HEK293 (cell line): Measurements from ENCODE around the gene KHDRBS2.

Experiments
- CTCF ChIA-PET: fragments of 350-600 bp; formaldehyde crosslinking; extraction: SDS; loops from one replicate; lab custom pipeline; 2021; ENCODE audit warnings: antibody characterized with exemption; lab: Yijun Ruan, JAX
- POLR2A ChIA-PET: fragments of 300-600 bp; formaldehyde crosslinking; extraction: SDS; loops from one replicate; lab custom pipeline; 2020; ENCODE audit warnings: antibody characterized with exemption, inconsistent platforms; lab: Yijun Ruan, JAX
- H3K27ac ChIP-seq: fragments of 200-500 bp; sonication (Bioruptor generic); 2 replicates; pipeline ENCODE4 v1.5.1; 2014; ENCODE audit warnings: low read depth, low read length, control low read depth, inconsistent platforms; ENCODE audit errors: extremely low read depth
- H3K36me3 ChIP-seq, 2 experiments: fragments of 200-500 bp in 1 of 2; sonication (Bioruptor generic) in 1 of 2; 1 replicate in 1 of 2; 2 replicates in 1 of 2; pipeline ENCODE4 v1.5.1; 2014 to 2017; ENCODE audit warnings: inconsistent platforms in 2 of 2, low read length in 2 of 2; ENCODE audit not compliant: control insufficient read depth in 2 of 2, insufficient read depth in 1 of 2
- H3K4me1 ChIP-seq: fragments of 200-500 bp; sonication (Bioruptor generic); 2 replicates; pipeline ENCODE4 v1.5.1; 2014; ENCODE audit warnings: mild to moderate bottlenecking, low read length, inconsistent platforms; ENCODE audit not compliant: control insufficient read depth, insufficient read depth
- H3K4me3 ChIP-seq: 2 replicates; pipeline ENCODE4 v1.5.1; 2011; ENCODE audit warnings: low read depth, mild to moderate bottlenecking, control low read depth, low read length, moderate library complexity
- H3K9me3 ChIP-seq: fragments of 200-500 bp; sonication (Bioruptor generic); 2 replicates; pipeline ENCODE4 v1.5.1; 2014; ENCODE audit warnings: low read depth, low read length, inconsistent platforms; ENCODE audit not compliant: control insufficient read depth, insufficient read depth
- HOXC10 ChIP-seq: sonication (generic); formaldehyde crosslinking; IDR thresholded peaks from 2 replicates; pipeline ENCODE4 v1.8.1; 2023; ENCODE audit warnings: mild to moderate bottlenecking, missing genetic modification reagents
- MZF1 ChIP-seq: fragments of 450-650 bp; formaldehyde crosslinking; IDR thresholded peaks from 2 replicates; pipeline ENCODE4 v1.5.1; 2017; ENCODE audit warnings: missing biosample characterization, missing genetic modification characterization, borderline replicate concordance
- SCRT2 ChIP-seq: fragments of 450-650 bp; formaldehyde crosslinking; IDR thresholded peaks from 2 replicates; pipeline ENCODE4 v1.5.1; 2016; ENCODE audit warnings: missing biosample characterization, missing genetic modification characterization
- SP7 ChIP-seq: fragments of 450-650 bp; formaldehyde crosslinking; IDR thresholded peaks from 2 replicates; pipeline ENCODE4 v1.5.1; 2016; ENCODE audit warnings: missing biosample characterization, missing genetic modification characterization
- ZBTB1 ChIP-seq: fragments of 450-650 bp; formaldehyde crosslinking; IDR thresholded peaks from 2 replicates; pipeline ENCODE4 v1.5.1; 2016; ENCODE audit warnings: missing biosample characterization, missing genetic modification characterization
- ZBTB21 ChIP-seq: fragments of 450-650 bp; formaldehyde crosslinking; IDR thresholded peaks from 2 replicates; pipeline ENCODE4 v1.5.1; 2017; ENCODE audit warnings: missing biosample characterization, missing genetic modification characterization
- ZBTB7A ChIP-seq: fragments of 450-650 bp; formaldehyde crosslinking; IDR thresholded peaks from 2 replicates; pipeline ENCODE4 v1.5.1; 2016; ENCODE audit warnings: low read depth, missing biosample characterization, missing genetic modification characterization
- ZEB2 ChIP-seq: fragments of 450-650 bp; formaldehyde crosslinking; IDR thresholded peaks from 2 replicates; pipeline ENCODE4 v1.5.1; 2016; ENCODE audit warnings: missing biosample characterization, missing genetic modification characterization
- ZFP3 ChIP-seq: fragments of 450-650 bp; formaldehyde crosslinking; IDR thresholded peaks from 2 replicates; pipeline ENCODE4 v1.5.1; 2016; ENCODE audit warnings: low read depth, missing biosample characterization, missing genetic modification characterization
- ZFP37 ChIP-seq: fragments of 450-650 bp; formaldehyde crosslinking; IDR thresholded peaks from 2 replicates; pipeline ENCODE4 v1.5.1; 2016; ENCODE audit warnings: missing biosample characterization, missing genetic modification characterization
- ZNF138 ChIP-seq: fragments of 450-650 bp; formaldehyde crosslinking; IDR thresholded peaks from 2 replicates; pipeline ENCODE4 v1.5.1; 2016; ENCODE audit warnings: missing biosample characterization, missing genetic modification characterization, borderline replicate concordance
- ZNF202 ChIP-seq: fragments of 450-650 bp; formaldehyde crosslinking; IDR thresholded peaks from 2 replicates; pipeline ENCODE4 v1.5.1; 2016; ENCODE audit warnings: missing biosample characterization, missing genetic modification characterization, borderline replicate concordance
- ZNF366 ChIP-seq: fragments of 450-650 bp; formaldehyde crosslinking; conservative IDR thresholded peaks from 2 replicates; pipeline ENCODE4 v1.5.1; 2016; ENCODE audit warnings: missing biosample characterization, missing genetic modification characterization
- ZNF37A ChIP-seq: fragments of 450-650 bp; IDR thresholded peaks from 2 replicates; pipeline ENCODE4 v1.5.1; 2018; ENCODE audit warnings: missing biosample characterization, missing genetic modification characterization
- ZNF416 ChIP-seq: fragments of 450-650 bp; formaldehyde crosslinking; IDR thresholded peaks from 2 replicates; pipeline ENCODE4 v1.5.1; 2016; ENCODE audit warnings: missing biosample characterization, missing genetic modification characterization
- ZNF548 ChIP-seq: fragments of 450-650 bp; formaldehyde crosslinking; IDR thresholded peaks from 2 replicates; pipeline ENCODE4 v1.5.1; 2016; ENCODE audit warnings: missing biosample characterization, missing genetic modification characterization
- ZNF585B ChIP-seq: fragments of 450-650 bp; formaldehyde crosslinking; IDR thresholded peaks from 2 replicates; pipeline ENCODE4 v1.5.1; 2016; ENCODE audit warnings: missing biosample characterization, missing genetic modification characterization
- ZNF596 ChIP-seq: fragments of 450-650 bp; IDR thresholded peaks from 2 replicates; pipeline ENCODE4 v1.5.0; 2018; ENCODE audit warnings: missing biosample characterization, mild to moderate bottlenecking, missing genetic modification characterization, moderate library complexity
- ZNF707 ChIP-seq: fragments of 450-650 bp; formaldehyde crosslinking; IDR thresholded peaks from 2 replicates; pipeline ENCODE4 v1.5.1; 2016; ENCODE audit warnings: missing biosample characterization, missing genetic modification characterization
- ZNF777 ChIP-seq: fragments of 450-650 bp; formaldehyde crosslinking; IDR thresholded peaks from 2 replicates; pipeline ENCODE4 v1.5.1; 2017; ENCODE audit warnings: missing biosample characterization, missing genetic modification characterization, borderline replicate concordance
- ZSCAN16 ChIP-seq: fragments of 450-650 bp; formaldehyde crosslinking; IDR thresholded peaks from 2 replicates; pipeline ENCODE4 v1.5.1; 2016; ENCODE audit warnings: missing biosample characterization, missing genetic modification characterization
- TF ChIP-seq, protein P1 (sequence below): fragments of 450-650 bp; formaldehyde crosslinking; IDR thresholded peaks from 2 replicates; pipeline ENCODE4 v1.5.1; 2016; ENCODE audit warnings: missing biosample characterization, missing genetic modification characterization
- TF ChIP-seq, protein P2 (sequence below): fragments of 450-650 bp; formaldehyde crosslinking; IDR thresholded peaks from 2 replicates; pipeline ENCODE4 v1.5.1; 2016; ENCODE audit warnings: missing biosample characterization, missing genetic modification characterization, borderline replicate concordance
- TF ChIP-seq, protein P3 (sequence below): fragments of 450-650 bp; IDR thresholded peaks from 2 replicates; pipeline ENCODE4 v1.5.1; 2018; ENCODE audit warnings: missing biosample characterization, missing genetic modification characterization
- TF ChIP-seq, protein P4 (sequence below): fragments of 450-650 bp; formaldehyde crosslinking; optimal IDR thresholded peaks from 2 replicates; pipeline ENCODE3; 2016; ENCODE audit warnings: missing biosample characterization, mild to moderate bottlenecking, missing genetic modification characterization
- TF ChIP-seq, protein P5 (sequence below): fragments of 450-650 bp; formaldehyde crosslinking; IDR thresholded peaks from 2 replicates; pipeline ENCODE4 v1.5.1; 2016; ENCODE audit warnings: missing biosample characterization, missing genetic modification characterization

The KHDRBS2 gene

DNA sequence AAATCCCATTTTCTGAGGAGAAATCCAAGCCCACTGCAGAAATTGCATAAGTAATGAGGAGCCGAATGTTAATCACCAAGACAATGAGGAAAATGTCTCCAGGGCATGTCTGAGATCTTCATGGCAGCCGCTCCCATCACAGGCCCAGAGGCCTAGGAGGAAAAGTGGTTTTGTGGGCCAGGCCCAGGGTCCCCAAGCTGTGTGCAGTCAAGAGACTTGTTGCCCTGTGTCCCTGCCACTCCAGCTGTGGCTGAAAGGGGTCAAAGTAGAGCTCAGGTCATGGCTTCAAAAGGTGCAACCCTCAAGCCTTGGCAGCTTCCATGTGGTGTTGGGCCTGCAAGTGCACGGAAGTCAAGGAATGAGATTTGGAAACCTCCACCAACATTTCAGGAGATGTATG is 276.6 kb downstream of the KHDRBS2 start (continued):
- TF ChIP-seq ZSCAN16 (tag by site-specific recombination) (no peak), ZNF777 (tag by site-specific recombination) (no peak), ZBTB7A (tag by site-specific recombination) (no peak)
- TF ChIP-seq, protein P1, sequence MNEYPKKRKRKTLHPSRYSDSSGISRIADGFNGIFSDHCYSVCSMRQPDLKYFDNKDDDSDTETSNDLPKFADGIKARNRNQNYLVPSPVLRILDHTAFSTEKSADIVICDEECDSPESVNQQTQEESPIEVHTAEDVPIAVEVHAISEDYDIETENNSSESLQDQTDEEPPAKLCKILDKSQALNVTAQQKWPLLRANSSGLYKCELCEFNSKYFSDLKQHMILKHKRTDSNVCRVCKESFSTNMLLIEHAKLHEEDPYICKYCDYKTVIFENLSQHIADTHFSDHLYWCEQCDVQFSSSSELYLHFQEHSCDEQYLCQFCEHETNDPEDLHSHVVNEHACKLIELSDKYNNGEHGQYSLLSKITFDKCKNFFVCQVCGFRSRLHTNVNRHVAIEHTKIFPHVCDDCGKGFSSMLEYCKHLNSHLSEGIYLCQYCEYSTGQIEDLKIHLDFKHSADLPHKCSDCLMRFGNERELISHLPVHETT (tag by site-specific recombination) = no peak

DNA sequence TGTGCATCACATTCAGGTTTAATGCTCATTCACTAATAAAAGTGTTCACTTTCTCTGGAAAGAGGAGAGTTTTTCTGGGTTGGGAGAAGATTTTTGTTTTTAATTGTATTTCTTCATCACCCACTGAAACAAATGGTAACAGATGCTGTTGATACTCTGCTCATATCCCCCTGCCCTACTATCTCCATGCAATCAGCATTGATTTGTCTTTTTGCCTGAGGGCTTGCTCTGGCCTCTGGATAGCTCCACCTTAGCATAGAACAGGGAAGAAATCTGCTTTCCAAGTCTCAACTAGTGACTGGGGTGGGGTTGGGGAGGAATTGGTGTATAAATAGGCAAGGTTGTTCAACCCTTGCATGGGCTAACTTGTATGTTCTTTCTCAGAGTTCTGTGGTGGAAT is 296.4 kb downstream of the KHDRBS2 start:
- H3K9me3 ChIP-seq = no peaks in the 10 kb centered on the region
- POLR2A ChIA-PET = no interaction called here

DNA sequence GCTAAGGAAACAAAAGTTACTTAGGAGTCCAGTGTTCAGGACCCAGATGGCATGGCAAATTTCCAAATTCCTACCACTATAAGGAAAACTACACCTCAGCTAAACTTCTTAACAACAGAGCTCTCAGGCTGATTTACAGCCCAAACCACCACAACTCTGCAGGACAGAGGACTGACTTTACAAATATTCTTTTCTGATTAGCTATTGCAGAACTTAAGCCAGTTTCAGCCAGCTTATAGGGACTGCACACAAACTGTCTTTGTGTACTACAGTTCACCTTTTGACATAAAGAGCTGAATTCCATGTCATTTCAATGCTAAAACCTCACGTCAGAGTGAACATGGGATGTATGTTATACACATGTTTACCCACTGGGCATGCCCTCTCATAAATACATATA is 305.4 kb downstream of the KHDRBS2 start:
- CTCF ChIA-PET = no interaction called here
- no peaks in the 10 kb centered on the region for H3K4me1 ChIP-seq

More for the DNA sequence above, 296.4 kb downstream of the KHDRBS2 start:
- TF ChIP-seq ZFP37 = no peak
- TF ChIP-seq ZNF596 (tag by site-specific recombination) = no peak
- no peak for TF ChIP-seq SCRT2 (tag by site-specific recombination)
- no peak for TF ChIP-seq ZEB2 (tag by site-specific recombination)
- TF ChIP-seq SP7 (tag by site-specific recombination) = no peak
- no peak for TF ChIP-seq ZNF548 (tag by site-specific recombination)
- no peak for TF ChIP-seq ZNF707 (tag by site-specific recombination)
- no peak for TF ChIP-seq ZFP3 (tag by site-specific recombination)
- no peak for TF ChIP-seq ZNF416 (tag by site-specific recombination)
- no peak for TF ChIP-seq ZNF585B (tag by site-specific recombination)
- TF ChIP-seq MZF1 (tag by site-specific recombination) = no peak
- TF ChIP-seq, protein P2, sequence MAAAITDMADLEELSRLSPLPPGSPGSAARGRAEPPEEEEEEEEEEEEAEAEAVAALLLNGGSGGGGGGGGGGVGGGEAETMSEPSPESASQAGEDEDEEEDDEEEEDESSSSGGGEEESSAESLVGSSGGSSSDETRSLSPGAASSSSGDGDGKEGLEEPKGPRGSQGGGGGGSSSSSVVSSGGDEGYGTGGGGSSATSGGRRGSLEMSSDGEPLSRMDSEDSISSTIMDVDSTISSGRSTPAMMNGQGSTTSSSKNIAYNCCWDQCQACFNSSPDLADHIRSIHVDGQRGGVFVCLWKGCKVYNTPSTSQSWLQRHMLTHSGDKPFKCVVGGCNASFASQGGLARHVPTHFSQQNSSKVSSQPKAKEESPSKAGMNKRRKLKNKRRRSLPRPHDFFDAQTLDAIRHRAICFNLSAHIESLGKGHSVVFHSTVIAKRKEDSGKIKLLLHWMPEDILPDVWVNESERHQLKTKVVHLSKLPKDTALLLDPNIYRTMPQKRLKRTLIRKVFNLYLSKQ (tag by site-specific recombination) = no peak
- TF ChIP-seq, protein P3, sequence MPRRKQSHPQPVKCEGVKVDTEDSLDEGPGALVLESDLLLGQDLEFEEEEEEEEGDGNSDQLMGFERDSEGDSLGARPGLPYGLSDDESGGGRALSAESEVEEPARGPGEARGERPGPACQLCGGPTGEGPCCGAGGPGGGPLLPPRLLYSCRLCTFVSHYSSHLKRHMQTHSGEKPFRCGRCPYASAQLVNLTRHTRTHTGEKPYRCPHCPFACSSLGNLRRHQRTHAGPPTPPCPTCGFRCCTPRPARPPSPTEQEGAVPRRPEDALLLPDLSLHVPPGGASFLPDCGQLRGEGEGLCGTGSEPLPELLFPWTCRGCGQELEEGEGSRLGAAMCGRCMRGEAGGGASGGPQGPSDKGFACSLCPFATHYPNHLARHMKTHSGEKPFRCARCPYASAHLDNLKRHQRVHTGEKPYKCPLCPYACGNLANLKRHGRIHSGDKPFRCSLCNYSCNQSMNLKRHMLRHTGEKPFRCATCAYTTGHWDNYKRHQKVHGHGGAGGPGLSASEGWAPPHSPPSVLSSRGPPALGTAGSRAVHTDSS (tag by site-specific recombination) = no peak
- no peak for TF ChIP-seq ZNF202
- no peak for TF ChIP-seq ZNF138 (tag by site-specific recombination)
- TF ChIP-seq ZBTB21 (tag by site-specific recombination) = no peak
- H3K4me1 ChIP-seq = no peaks in the 10 kb centered on the region
- no peaks in the 10 kb centered on the region for H3K36me3 ChIP-seq
- no peak overlapping the region for H3K4me3 ChIP-seq
- CTCF ChIA-PET = interaction anchor here (0.7 kb wide), 1 partner anchor 1254 kb away, joined by 3 read pairs; no protein-coding TSS in a partner anchor
- no peak overlapping the region for H3K27ac ChIP-seq

More for the DNA sequence above, 305.4 kb downstream of the KHDRBS2 start:
- POLR2A ChIA-PET = no interaction called here
- TF ChIP-seq ZNF37A (tag by site-specific recombination) (no peak), ZNF366 (tag by site-specific recombination) (no peak), HOXC10 (no peak), ZBTB1 (tag by site-specific recombination) (no peak), SP7 (tag by site-specific recombination) (no peak)
- TF ChIP-seq, protein P4, sequence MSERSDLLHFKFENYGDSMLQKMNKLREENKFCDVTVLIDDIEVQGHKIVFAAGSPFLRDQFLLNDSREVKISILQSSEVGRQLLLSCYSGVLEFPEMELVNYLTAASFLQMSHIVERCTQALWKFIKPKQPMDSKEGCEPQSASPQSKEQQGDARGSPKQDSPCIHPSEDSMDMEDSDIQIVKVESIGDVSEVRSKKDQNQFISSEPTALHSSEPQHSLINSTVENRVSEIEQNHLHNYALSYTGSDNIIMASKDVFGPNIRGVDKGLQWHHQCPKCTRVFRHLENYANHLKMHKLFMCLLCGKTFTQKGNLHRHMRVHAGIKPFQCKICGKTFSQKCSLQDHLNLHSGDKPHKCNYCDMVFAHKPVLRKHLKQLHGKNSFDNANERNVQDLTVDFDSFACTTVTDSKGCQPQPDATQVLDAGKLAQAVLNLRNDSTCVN = no peak
- TF ChIP-seq, protein P5, sequence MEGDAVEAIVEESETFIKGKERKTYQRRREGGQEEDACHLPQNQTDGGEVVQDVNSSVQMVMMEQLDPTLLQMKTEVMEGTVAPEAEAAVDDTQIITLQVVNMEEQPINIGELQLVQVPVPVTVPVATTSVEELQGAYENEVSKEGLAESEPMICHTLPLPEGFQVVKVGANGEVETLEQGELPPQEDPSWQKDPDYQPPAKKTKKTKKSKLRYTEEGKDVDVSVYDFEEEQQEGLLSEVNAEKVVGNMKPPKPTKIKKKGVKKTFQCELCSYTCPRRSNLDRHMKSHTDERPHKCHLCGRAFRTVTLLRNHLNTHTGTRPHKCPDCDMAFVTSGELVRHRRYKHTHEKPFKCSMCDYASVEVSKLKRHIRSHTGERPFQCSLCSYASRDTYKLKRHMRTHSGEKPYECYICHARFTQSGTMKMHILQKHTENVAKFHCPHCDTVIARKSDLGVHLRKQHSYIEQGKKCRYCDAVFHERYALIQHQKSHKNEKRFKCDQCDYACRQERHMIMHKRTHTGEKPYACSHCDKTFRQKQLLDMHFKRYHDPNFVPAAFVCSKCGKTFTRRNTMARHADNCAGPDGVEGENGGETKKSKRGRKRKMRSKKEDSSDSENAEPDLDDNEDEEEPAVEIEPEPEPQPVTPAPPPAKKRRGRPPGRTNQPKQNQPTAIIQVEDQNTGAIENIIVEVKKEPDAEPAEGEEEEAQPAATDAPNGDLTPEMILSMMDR (tag by site-specific recombination) = no peak
- Histone ChIP-seq H3K36me3 (no peaks in the 10 kb centered on the region), H3K27ac (no peak overlapping the region), H3K4me3 (no peak overlapping the region), H3K9me3 (no peaks in the 10 kb centered on the region)
